B cell (primary cell): ENCODE results near the gene NKX1-2. TPM values are rescaled to one million over a fixed set of nuclear protein-coding genes. Genes with fewer than 3 reads are reported as not detected.

Source experiments
- ATAC-seq: fragments of 200-7000 bp; cut with Tn5 transposase; one replicate; pipeline ENCODE4 v1.10.0; 2021; ENCODE audit warnings: low read depth, mild to moderate bottlenecking, moderate number of reproducible peaks, moderate library complexity
- CTCF ChIA-PET: fragments of 350-600 bp; sonication (Branson Sonifier 250); formaldehyde crosslinking; loops from one replicate; lab custom pipeline; 2021; ENCODE audit warnings: antibody characterized with exemption, inconsistent platforms; lab: Charles Lee
- POLR2A ChIA-PET: fragments of 350-600 bp; sonication (Branson Sonifier 250); formaldehyde crosslinking; loops from one replicate; lab custom pipeline; 2021; ENCODE audit warnings: antibody characterized with exemption; lab: Charles Lee
- DNase-seq: peaks from one replicate; pipeline ENCODE4 v3.0.0; 2013
- H2AFZ ChIP-seq: 2 replicates; pipeline ENCODE4 v1.6.1; 2012; ENCODE audit warnings: mild to moderate bottlenecking, low read depth, low read length; ENCODE audit not compliant: insufficient read depth, poor library complexity, severe bottlenecking
- H3K27ac ChIP-seq, 2 donors: 1 replicate in 1 of 2; 2 replicates in 1 of 2; pipeline ENCODE4 v1.5.1; 2012 to 2013; ENCODE audit warnings: low read length in 2 of 2, mild to moderate bottlenecking in 2 of 2, moderate library complexity in 1 of 2
- H3K27me3 ChIP-seq, 4 experiments: fragments of 200-600 bp in 1 of 4; sonication (generic) in 1 of 4; replicated peaks in 1 of 4; 1 replicate in 2 of 4; 2 replicates in 2 of 4; pipeline versions ENCODE4 v1.6.1 to v1.7.0; 2013 to 2016; ENCODE audit warnings: low read length in 3 of 4, mild to moderate bottlenecking in 2 of 4, mixed read lengths in 1 of 4, moderate library complexity in 1 of 4; ENCODE audit not compliant: insufficient read depth in 4 of 4, control insufficient read depth in 3 of 4; ENCODE audit errors: control extremely low read depth in 1 of 4
- H3K36me3 ChIP-seq, 2 experiments: replicated peaks in 1 of 2; 1 replicate in 1 of 2; 2 replicates in 1 of 2; pipeline versions ENCODE4 v1.6.1 to v1.7.1; 2013; ENCODE audit warnings: low read length in 1 of 2; ENCODE audit not compliant: insufficient read depth in 2 of 2, control insufficient read depth in 1 of 2; ENCODE audit errors: control extremely low read depth in 1 of 2, extremely low read depth in 1 of 2
- H3K4me1 ChIP-seq, 2 donors: fragments of 200-600 bp in 1 of 2; sonication (generic) in 1 of 2; 1 replicate in 1 of 2; 2 replicates in 1 of 2; pipeline versions ENCODE4 v1.5.1 to v1.6.1; 2013 to 2017; ENCODE audit warnings: low read length in 2 of 2; ENCODE audit not compliant: control insufficient read depth in 2 of 2, insufficient read depth in 2 of 2
- H3K4me2 ChIP-seq: replicated peaks from 2 replicates; pipeline ENCODE3; 2012; ENCODE audit warnings: mild to moderate bottlenecking, low read depth, low read length; ENCODE audit not compliant: poor library complexity, severe bottlenecking
- H3K4me3 ChIP-seq, 5 experiments: fragments of 200-600 bp in 1 of 5; sonication (generic) in 1 of 5; 1 replicate in 3 of 5; 2 replicates in 2 of 5; pipeline versions ENCODE4 v1.5.1 to v1.7.0; 2011 to 2016; ENCODE audit warnings: low read length in 4 of 5, mild to moderate bottlenecking in 4 of 5, low read depth in 2 of 5, control low read depth in 1 of 5, moderate library complexity in 1 of 5; ENCODE audit not compliant: insufficient read depth in 1 of 5; ENCODE audit errors: control extremely low read depth in 1 of 5, extremely low read depth in 1 of 5
- H3K79me2 ChIP-seq: fragments of 200-600 bp; sonication (generic); one replicate; pipeline ENCODE4 v1.6.0; 2016; ENCODE audit warnings: low read length; ENCODE audit not compliant: control insufficient read depth, insufficient read depth
- H3K9ac ChIP-seq: fragments of 200-600 bp; sonication (generic); 2 replicates; pipeline ENCODE4 v1.6.1; 2017; ENCODE audit warnings: mild to moderate bottlenecking, low read length, moderate library complexity
- H3K9me3 ChIP-seq, 3 donors: one replicate each; pipeline versions ENCODE4 v1.6.1 to v1.7.1; 2013; ENCODE audit warnings: low read length in 2 of 3; ENCODE audit not compliant: control insufficient read depth in 2 of 3, insufficient read depth in 1 of 3; ENCODE audit errors: control extremely low read depth in 1 of 3
- H4K20me1 ChIP-seq: 2 replicates; pipeline ENCODE4 v1.6.0; 2012; ENCODE audit warnings: mild to moderate bottlenecking, low read length; ENCODE audit not compliant: insufficient read depth, control insufficient read depth, poor library complexity, severe bottlenecking
- H3K27ac Mint-ChIP-seq: one replicate; pipeline ENCODE4 v1.8.0; 2021; ENCODE audit warnings: mixed read lengths
- H3K27me3 Mint-ChIP-seq: one replicate; pipeline ENCODE4 v1.8.0; 2021; ENCODE audit warnings: mixed read lengths
- H3K4me1 Mint-ChIP-seq: one replicate; pipeline ENCODE4 v1.8.0; 2021; ENCODE audit warnings: mixed read lengths
- H3K4me3 Mint-ChIP-seq: one replicate; pipeline ENCODE4 v1.8.0; 2021; ENCODE audit warnings: mixed read lengths
- H3K9me3 Mint-ChIP-seq: one replicate; pipeline ENCODE4 v1.8.0; 2022; ENCODE audit warnings: mixed read lengths; ENCODE audit not compliant: insufficient read depth
- CTCF ChIP-seq: fragments of 200-600 bp; IDR thresholded peaks from one replicate; pipeline ENCODE4 v1.8.0; 2022; ENCODE audit warnings: antibody characterized with exemption, mild to moderate bottlenecking
- EZH2 ChIP-seq: IDR thresholded peaks from 2 replicates; pipeline ENCODE4 v1.6.1; 2012; ENCODE audit warnings: borderline replicate concordance, low read depth, mild to moderate bottlenecking, moderate library complexity, low read length; ENCODE audit not compliant: insufficient read depth, poor library complexity, severe bottlenecking
- WGBS: methylation state at CpG from one replicate; pipeline ENCODE4 v1.1.5; 2013; ENCODE audit warnings: missing lambda C conversion rate; ENCODE audit not compliant: insufficient coverage; 5-methylcytosine and 5-hydroxymethylcytosine counted together
- intact Hi-C: fragments of 100-400 bp; cut with micrococcal nuclease; formaldehyde crosslinking; loops from one replicate; pipeline ENCODE4 v1.10.0; 2022
- polyA plus RNA-seq: library from polyadenylated mRNA; depleted of rRNA; stranded (reverse); fragments of >200 nt; gene quantifications from 2 replicates; pipeline ENCODE4 v1.2.3, GENCODE V29; 2012
- total RNA-seq, 2 donors: library from RNA; stranded (reverse); fragments of 120-200 nt in 1 of 2; gene quantifications; 1 replicate in 1 of 2; 2 replicates in 1 of 2; pipeline versions ENCODE4 v1.2.3 to v1.2.4, GENCODE V29; 2013 to 2022

Gene NKX1-2
- total and polyA plus RNA-seq, 2 donors (not counting 1 experiment from before 2014, with no cell fraction given), result not detected

DNA sequence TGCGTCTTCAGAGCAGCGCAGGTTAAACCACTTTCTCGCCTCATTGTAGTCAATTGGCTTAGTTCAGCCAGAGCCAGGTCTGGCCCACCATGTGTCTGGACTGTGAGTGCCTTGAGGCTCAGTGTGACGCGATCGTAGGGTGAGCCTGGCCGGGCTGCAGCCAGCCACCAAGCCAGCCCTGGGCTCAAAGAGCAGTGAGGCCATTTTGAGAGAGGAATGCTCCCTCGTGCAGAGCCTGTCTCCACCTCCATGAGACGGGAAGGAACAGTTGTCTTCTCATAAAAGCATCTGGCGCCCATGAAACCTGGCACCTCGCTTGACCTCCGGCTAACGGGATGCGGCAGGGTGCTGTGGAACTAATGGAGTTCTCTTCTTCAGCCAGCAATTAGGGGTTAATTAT, 46.3 kb upstream of the NKX1-2 start:
- H2AFZ ChIP-seq, result no peak overlapping the region
- peaks cover 0 to 3% (median 0%) of the 10 kb centered on the region in 4 experiments for H3K27me3 ChIP-seq
- H3K27me3 Mint-ChIP-seq, result no peaks in the 10 kb centered on the region
- H4K20me1 ChIP-seq, result no peaks in the 10 kb centered on the region
- POLR2A ChIA-PET, result no interaction called here
- peaks cover 5% of the 10 kb centered on the region for H3K9me3 Mint-ChIP-seq
- no peak overlapping the region for H3K27ac Mint-ChIP-seq
- no peak for ATAC-seq
- H3K36me3 ChIP-seq, result peaks cover 0 to 16% of the 10 kb centered on the region in 2 experiments
- DNase-seq, result no peak
- H3K4me1 ChIP-seq, result no peaks in the 10 kb centered on the region
- intact Hi-C loops, result no loop called here
- peaks cover 0 to 4% (median 2%) of the 10 kb centered on the region in 3 donors for H3K9me3 ChIP-seq
- H3K9ac ChIP-seq, result no peak overlapping the region
- peaks cover 1% of the 10 kb centered on the region for H3K4me1 Mint-ChIP-seq
- H3K4me2 ChIP-seq, result no peak overlapping the region
- TF ChIP-seq CTCF, result no peak
- no peak for TF ChIP-seq EZH2
- no peak overlapping the region for H3K4me3 Mint-ChIP-seq
- CTCF ChIA-PET, result no interaction called here
- 96% methylated on average over 13 of the region's 14 CpGs for WGBS
- H3K79me2 ChIP-seq, result no peaks in the 10 kb centered on the region
- H3K4me3 ChIP-seq, result no peak overlapping the region
- no peak overlapping the region for H3K27ac ChIP-seq

DNA sequence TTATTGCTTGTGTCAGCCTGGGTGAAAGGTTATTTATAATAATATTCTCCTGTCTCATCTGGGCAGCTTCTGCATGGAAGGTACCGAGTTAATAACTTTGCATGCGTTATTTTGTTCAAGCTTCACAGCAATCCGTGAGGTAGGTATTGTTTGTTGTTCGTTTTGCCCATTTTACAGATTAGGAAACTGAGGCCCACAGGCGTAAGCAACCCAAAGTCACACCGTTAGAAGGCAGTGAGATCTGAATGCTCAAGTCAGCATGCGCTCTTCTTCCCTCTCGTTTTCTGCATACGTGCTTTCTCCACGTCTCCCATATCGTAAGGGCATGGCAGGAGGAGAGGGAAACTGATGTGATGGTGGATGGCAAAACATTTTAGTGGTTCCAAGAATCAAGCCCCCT, 45.9 kb upstream of the NKX1-2 start:
- H3K27me3 ChIP-seq, result peaks cover 0 to 3% (median 0%) of the 10 kb centered on the region in 4 experiments
- no peak overlapping the region for H3K4me3 Mint-ChIP-seq
- DNase-seq, result no peak
- no peak overlapping the region for H3K4me3 ChIP-seq
- TF ChIP-seq CTCF (no peak), EZH2 (no peak)
- H2AFZ ChIP-seq, result no peak overlapping the region
- peaks cover 0 to under 1% (median 0%) of the 10 kb centered on the region in 3 donors for H3K9me3 ChIP-seq
- ChIA-PET CTCF (interaction anchor here (0.7 kb wide), 1 partner anchor 8 kb away, joined by 3 read pairs; no protein-coding TSS in a partner anchor), POLR2A (no interaction called here)
- H3K27ac ChIP-seq, result no peak overlapping the region
- 96% methylated on average over 6 of the region's 11 CpGs for WGBS
- H3K27ac Mint-ChIP-seq, result no peak overlapping the region
- H3K9ac ChIP-seq, result no peak overlapping the region
- no peaks in the 10 kb centered on the region for H3K27me3 Mint-ChIP-seq
- H3K36me3 ChIP-seq, result peaks cover 0 to 12% of the 10 kb centered on the region in 2 experiments
- H3K79me2 ChIP-seq, result no peaks in the 10 kb centered on the region
- no peak overlapping the region for H3K4me2 ChIP-seq
- peaks cover 1% of the 10 kb centered on the region for H3K4me1 Mint-ChIP-seq
- intact Hi-C loops, result no loop called here
- H3K4me1 ChIP-seq, result no peaks in the 10 kb centered on the region
- H3K9me3 Mint-ChIP-seq, result peaks cover 1% of the 10 kb centered on the region
- no peaks in the 10 kb centered on the region for H4K20me1 ChIP-seq
- ATAC-seq, result no peak
